ENCODE results near the gene CLMN.

DNA sequence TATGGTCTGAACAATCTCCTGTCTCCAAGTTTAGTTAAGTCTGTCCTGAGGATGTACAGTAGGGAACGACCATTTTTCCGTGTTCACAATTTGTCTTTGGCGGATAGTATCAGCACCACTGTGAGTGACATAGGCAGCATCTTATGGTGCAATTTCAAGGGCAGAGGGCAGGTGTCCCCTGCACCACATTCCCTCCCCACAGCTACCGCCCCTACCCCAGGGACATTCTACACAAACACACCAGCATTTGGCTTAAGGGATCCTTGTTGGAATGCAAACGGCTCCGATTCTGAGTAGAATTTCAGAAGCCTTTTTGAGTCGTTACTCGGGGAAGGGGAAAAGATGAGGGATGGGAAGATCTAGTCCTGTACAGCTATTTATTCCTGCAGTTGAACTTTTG lies 137.3 kb downstream of the CLMN start:
- no peak for TF ChIP-seq EZH2 (IDR thresholded peaks at IDR 0.05; ENCODE audit: borderline replicate concordance, low read depth, low read length, severe bottlenecking)
- no peak for TF ChIP-seq CTCF (IDR thresholded peaks at IDR 0.05; ENCODE audit: extremely low read depth in 1 of 2, insufficient read depth in 1 of 2, low read depth in 1 of 2, low read length in 2 of 2)
- no peak for TF ChIP-seq MAX (IDR thresholded peaks at IDR 0.05; ENCODE audit: insufficient read depth, insufficient read length)
- no peak for TF ChIP-seq POLR2AphosphoS5 (IDR thresholded peaks at IDR 0.05; ENCODE audit: insufficient read depth, low read depth, low read length)
- TF ChIP-seq POLR2A (IDR thresholded peaks at IDR 0.05; ENCODE audit: low read depth, low read length): no peak
- TF ChIP-seq GATA2 (IDR thresholded peaks at IDR 0.05; ENCODE audit: insufficient read depth, insufficient read length, low read depth, low read length): no peak
- TF ChIP-seq JUN (IDR thresholded peaks at IDR 0.05; ENCODE audit: borderline replicate concordance, insufficient read depth, insufficient read length, low read depth): no peak
